HCT116 (cell line): ENCODE data around the gene CCDC14. TPM values are rescaled to one million over a fixed set of nuclear protein-coding genes. Genes with fewer than 3 reads are reported as not detected.
"Not testable (repeated sequence)": the region's sequence is repeated elsewhere in the genome, so short reads cannot be mapped to it uniquely, and the experiment has no call there.

Source experiments
- ATAC-seq: fragments of 200-7000 bp; cut with Tn5 transposase; 2 replicates; pipeline ENCODE4 v1.9.1; 2020; ENCODE audit warnings: mild to moderate bottlenecking, moderate library complexity
- BruUV-seq: library from RNA; stranded (reverse); fragments of 400-500 nt; replicated peaks from 2 replicates; lab custom pipeline; 2021; lab: Mats Ljungman, UMichigan
- CTCF ChIA-PET: fragments of 300-600 bp; sonication (Branson Sonifier 250); formaldehyde crosslinking; loops from one replicate; lab custom pipeline; 2021; ENCODE audit warnings: antibody characterized with exemption; lab: Charles Lee
- POLR2A ChIA-PET: fragments of 300-600, 350-600 bp; sonication (Branson Sonifier 250); formaldehyde crosslinking; loops from one replicate; lab custom pipeline; 2021; ENCODE audit warnings: antibody characterized with exemption; lab: Charles Lee
- RAD21 ChIA-PET, 2 experiments: fragments of 300-600 bp; sonication (Branson Sonifier 250); formaldehyde crosslinking; loops; one replicate each; lab custom pipeline; 2023; ENCODE audit warnings: low total read pairs in 2 of 2; ENCODE audit not compliant: uncharacterized antibody in 2 of 2, unreplicated experiment in 2 of 2, low non-redundant PET in 1 of 2; lab: Charles Lee
- DNase-seq: peaks from one replicate; pipeline ENCODE4 v3.0.0-alpha.2; 2010; ENCODE audit warnings: low read depth, low spot score
- H2AFZ ChIP-seq: fragments of 200-600 bp; shearing (Covaris generic), sonication (generic); 2 replicates; pipeline ENCODE4 v1.6.1; 2017; ENCODE audit warnings: low read depth, mixed run types, mixed read lengths, antibody characterized with exemption, low read length; ENCODE audit not compliant: poor library complexity, severe bottlenecking
- H3K27ac ChIP-seq: 2 replicates; pipeline ENCODE4 v1.5.1; 2012; ENCODE audit warnings: low read depth, low read length
- H3K27me3 ChIP-seq: fragments of 200-600 bp; sonication (generic); 2 replicates; pipeline ENCODE4 v1.6.1; 2016; ENCODE audit warnings: mixed run types, low read length, mixed read lengths; ENCODE audit not compliant: insufficient read depth
- H3K36me3 ChIP-seq, 2 experiments: fragments of 200-500 bp in 1 of 2; fragments of 200-600 bp in 1 of 2; sonication (Bioruptor generic) in 1 of 2; sonication (generic) in 1 of 2; 2 replicates each; pipeline versions ENCODE4 v1.5.1 to v1.6.1; 2014 to 2016; ENCODE audit warnings: low read length in 2 of 2, inconsistent platforms in 1 of 2, mixed read lengths in 1 of 2, mixed run types in 1 of 2; ENCODE audit not compliant: insufficient read depth in 2 of 2, control insufficient read depth in 1 of 2
- H3K4me1 ChIP-seq, 2 experiments: fragments of 200-600 bp in 1 of 2; sonication (generic) in 1 of 2; 2 replicates each; pipeline versions ENCODE4 v1.5.1 to v1.6.1; 2012 to 2017; ENCODE audit warnings: low read length in 2 of 2, inconsistent platforms in 1 of 2, mild to moderate bottlenecking in 1 of 2, mixed read lengths in 1 of 2, mixed run types in 1 of 2, moderate library complexity in 1 of 2; ENCODE audit not compliant: insufficient read depth in 2 of 2, control insufficient read depth in 1 of 2
- H3K4me2 ChIP-seq: fragments of 200-600 bp; sonication (generic); 2 replicates; pipeline ENCODE4 v1.6.1; 2017; ENCODE audit warnings: mixed run types, low read length, mixed read lengths
- H3K4me3 ChIP-seq, 2 experiments: fragments of 200-600 bp in 1 of 2; sonication (generic) in 1 of 2; replicated peaks in 1 of 2; 2 replicates each; pipeline ENCODE4 v1.5.1; 2011 to 2016; ENCODE audit warnings: low read length in 2 of 2, control low read depth in 1 of 2, low read depth in 1 of 2, mild to moderate bottlenecking in 1 of 2, mixed read lengths in 1 of 2, mixed run types in 1 of 2
- H3K79me2 ChIP-seq: fragments of 200-600 bp; sonication (generic); 2 replicates; pipeline ENCODE4 v1.6.1; 2017; ENCODE audit warnings: mild to moderate bottlenecking, mixed run types, low read length, moderate library complexity, mixed read lengths; ENCODE audit not compliant: insufficient read depth
- H3K9ac ChIP-seq: fragments of 200-600 bp; sonication (generic); 2 replicates; pipeline ENCODE4 v1.6.1; 2016; ENCODE audit warnings: low read length, mixed read lengths
- H3K9me2 ChIP-seq: fragments of 200-600 bp; sonication (generic), shearing (Covaris generic); 2 replicates; pipeline ENCODE4 v1.6.1; 2017; ENCODE audit warnings: mixed run types, mild to moderate bottlenecking, moderate library complexity; ENCODE audit not compliant: insufficient read depth
- H3K9me3 ChIP-seq, 2 experiments: fragments of 200-500 bp in 1 of 2; fragments of 200-600 bp in 1 of 2; sonication (Bioruptor generic) in 1 of 2; sonication (generic) in 1 of 2; 2 replicates each; pipeline ENCODE4 v1.6.1; 2014 to 2017; ENCODE audit warnings: low read length in 2 of 2, mixed read lengths in 2 of 2, inconsistent platforms in 1 of 2, low read depth in 1 of 2, mild to moderate bottlenecking in 1 of 2, mixed run types in 1 of 2, moderate library complexity in 1 of 2; ENCODE audit not compliant: control insufficient read depth in 1 of 2, insufficient read depth in 1 of 2
- H4K20me1 ChIP-seq: fragments of 200-600 bp; sonication (generic), shearing (Covaris generic); 2 replicates; pipeline ENCODE4 v1.6.1; 2017; ENCODE audit warnings: mixed run types, mild to moderate bottlenecking, moderate library complexity; ENCODE audit not compliant: insufficient read depth
- ELF1 ChIP-seq: IDR thresholded peaks from 2 replicates; pipeline ENCODE4 v1.6.1; 2012; ENCODE audit warnings: low read depth, borderline replicate concordance
- EZH2 ChIP-seq: fragments of 200-600 bp; sonication (generic); IDR thresholded peaks from 2 replicates; pipeline ENCODE4 v1.6.1; 2017; ENCODE audit warnings: antibody characterized with exemption, mixed run types
- POLR2AphosphoS5 ChIP-seq: IDR thresholded peaks from 2 replicates; pipeline ENCODE4 v1.6.1; 2011; ENCODE audit warnings: mild to moderate bottlenecking, low read depth, low read length, moderate library complexity
- SIN3A ChIP-seq: IDR thresholded peaks from 2 replicates; pipeline ENCODE4 v1.6.1; 2012; ENCODE audit warnings: low read depth
- SP1 ChIP-seq: IDR thresholded peaks from 2 replicates; pipeline ENCODE4 v1.6.1; 2012; ENCODE audit warnings: low read depth
- intact Hi-C: fragments of 100-400 bp; cut with micrococcal nuclease; formaldehyde crosslinking; loops from 2 replicates; pipeline ENCODE4 v1.10.0; 2022
- total RNA-seq: library from RNA; stranded (reverse); gene quantifications from one replicate; pipeline ENCODE4 v1.2.1, GENCODE V29; 2021; ENCODE audit not compliant: unreplicated experiment

CCDC14 gene
- total RNA-seq, 1 experiment from 2014 or later: 54.5 TPM

DNA sequence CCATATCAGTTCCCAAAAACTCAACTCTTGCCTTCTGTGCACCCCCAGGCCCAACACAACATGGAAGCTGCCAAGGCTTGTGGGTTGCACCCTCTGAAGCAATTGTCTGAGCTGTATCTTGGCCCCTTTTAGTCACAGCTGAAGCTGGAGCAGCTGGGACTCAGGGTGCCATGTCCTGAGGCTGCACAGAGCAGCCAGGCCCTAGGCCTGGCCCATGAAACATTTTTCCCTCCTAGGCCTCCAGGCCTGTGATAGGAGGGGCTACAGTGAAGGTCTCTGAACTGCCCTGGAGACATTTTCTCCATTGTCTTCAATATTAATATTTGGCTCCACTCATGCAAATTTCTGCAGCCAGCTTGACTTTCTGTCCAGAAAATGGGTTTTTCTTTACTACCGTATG lies 68.8 kb downstream of the CCDC14 start:
- H2AFZ ChIP-seq: no peak overlapping the region
- H3K9ac ChIP-seq: no peak overlapping the region
- no peak overlapping the region for H3K4me3 ChIP-seq
- ATAC-seq (no peak), DNase-seq (no peak)
- TF ChIP-seq SP1 (no peak), POLR2AphosphoS5 (no peak), SIN3A (no peak), ELF1 (no peak), EZH2 (no peak)
- no peaks in the 10 kb centered on the region for H3K9me2 ChIP-seq
- no peaks in the 10 kb centered on the region for H3K27me3 ChIP-seq
- ChIA-PET RAD21 (no interaction called here), CTCF (no interaction called here), POLR2A (no interaction called here)
- no peaks in the 10 kb centered on the region for H3K36me3 ChIP-seq
- no peaks in the 10 kb centered on the region for H3K4me1 ChIP-seq
- peaks cover 0 to 8% of the 10 kb centered on the region in 2 experiments; a peak in 1 of 4 replicates for H3K9me3 ChIP-seq
- H3K4me2 ChIP-seq: no peak overlapping the region
- intact Hi-C loops: no loop called here
- H4K20me1 ChIP-seq: no peaks in the 10 kb centered on the region
- BruUV-seq: no TSS peak
- no peak overlapping the region for H3K27ac ChIP-seq
- no peaks in the 10 kb centered on the region for H3K79me2 ChIP-seq

DNA sequence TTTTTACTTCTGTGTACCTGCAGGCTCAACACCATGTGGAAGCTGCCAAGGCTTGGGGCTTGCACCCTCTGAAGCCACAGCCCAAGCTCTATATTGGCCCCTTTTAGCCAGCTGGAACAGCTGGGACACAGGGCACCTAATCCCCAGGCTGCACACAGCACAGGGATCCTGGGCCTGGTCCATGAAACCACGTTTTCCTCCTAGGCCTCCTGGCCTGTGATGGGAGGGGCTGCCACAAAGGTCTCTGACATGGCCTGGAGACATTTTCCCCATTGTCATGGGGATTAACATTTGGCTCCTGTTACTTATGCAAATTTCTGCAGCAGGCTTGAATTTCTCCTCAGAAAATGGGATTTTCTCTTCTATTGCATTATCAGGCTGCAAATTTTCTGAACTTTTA lies 70.0 kb downstream of the CCDC14 start:
- POLR2A ChIA-PET, CTCF ChIA-PET, H3K9me2 ChIP-seq, H3K9ac ChIP-seq, BruUV-seq, H3K4me3 ChIP-seq, H4K20me1 ChIP-seq, H3K9me3 ChIP-seq, H3K27me3 ChIP-seq, RAD21 ChIA-PET, H2AFZ ChIP-seq, ATAC-seq, H3K4me1 ChIP-seq, H3K27ac ChIP-seq, H3K4me2 ChIP-seq, intact Hi-C loops, DNase-seq, H3K36me3 ChIP-seq, H3K79me2 ChIP-seq: not testable (repeated sequence)

DNA sequence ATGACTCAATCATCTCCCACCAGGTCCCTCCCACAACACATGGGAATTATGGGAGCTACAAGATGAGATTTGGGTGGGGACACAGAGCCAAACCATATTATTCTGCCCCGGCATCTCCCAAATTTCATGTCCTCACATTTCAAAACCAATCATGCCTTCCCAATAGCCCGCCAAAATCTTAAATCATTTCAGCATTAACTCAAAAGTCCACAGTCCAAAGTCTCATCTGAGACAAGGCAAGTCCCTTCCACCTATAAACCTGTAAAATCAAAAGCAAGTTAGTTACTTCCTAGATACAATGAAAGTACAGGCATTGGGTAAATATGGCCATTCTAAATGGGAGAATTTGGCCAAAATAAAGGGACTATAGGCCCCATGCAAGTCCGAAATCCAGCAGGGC lies 70.9 kb downstream of the CCDC14 start:
- H3K9ac ChIP-seq, H3K4me1 ChIP-seq, DNase-seq, BruUV-seq, H3K27me3 ChIP-seq, H3K27ac ChIP-seq, H3K79me2 ChIP-seq, ATAC-seq, H3K36me3 ChIP-seq, POLR2A ChIA-PET, H3K4me2 ChIP-seq, H3K9me2 ChIP-seq, H2AFZ ChIP-seq, H3K4me3 ChIP-seq, CTCF ChIA-PET, RAD21 ChIA-PET, H4K20me1 ChIP-seq, intact Hi-C loops, H3K9me3 ChIP-seq: not testable (repeated sequence)
